ENCODE data around the gene MRGPRG. TPM values are rescaled to one million over a fixed set of nuclear protein-coding genes. Genes with fewer than 3 reads are reported as not detected.

Gene MRGPRG
- total and polyA plus RNA-seq, 4 donors, result not detected

Other genes starting within 250 kb of the MRGPRG start
- 100 to 1,000 TPM; 148 to 165 TPM for gene NAP1L4, start 226.5 kb downstream of the MRGPRG start, total RNA-seq
- 100 to 1,000 TPM; 190 to 191 TPM for gene NAP1L4, start 226.5 kb downstream of the MRGPRG start, polyA plus RNA-seq (ENCODE audit: insufficient read length in 2 of 2)
- gene CARS1, start 161.4 kb downstream of the MRGPRG start, total RNA-seq, result 10 to 100 TPM; 28.5 to 34.4 TPM
- gene CARS1, start 161.4 kb downstream of the MRGPRG start, polyA plus RNA-seq (ENCODE audit: insufficient read length in 2 of 2), result 10 to 100 TPM; 54.2 to 54.6 TPM
- gene OSBPL5, start 53.5 kb downstream of the MRGPRG start, total RNA-seq, result 10 to 100 TPM; 20.9 to 30.6 TPM
- 10 to 100 TPM; 38.9 to 54.0 TPM for gene OSBPL5, start 53.5 kb downstream of the MRGPRG start, polyA plus RNA-seq (ENCODE audit: insufficient read length in 2 of 2)
- 1 to 10 TPM in 1 of 2 donors, under 1 TPM in 1; 0.33 to 6.6 TPM for gene MRGPRE, start 13.6 kb upstream of the MRGPRG start, total RNA-seq
- 1 to 10 TPM; 1.3 to 1.5 TPM for gene MRGPRE, start 13.6 kb upstream of the MRGPRG start, polyA plus RNA-seq (ENCODE audit: insufficient read length in 2 of 2)
- gene ZNF195, start 160.3 kb upstream of the MRGPRG start, total RNA-seq, result 10 to 100 TPM; 32.6 to 38.8 TPM
- gene ZNF195, start 160.3 kb upstream of the MRGPRG start, polyA plus RNA-seq (ENCODE audit: insufficient read length in 2 of 2), result 10 to 100 TPM; 32.0 to 34.6 TPM